Keratinocyte (primary cell): ENCODE measurements around the gene SP6. TPM values are rescaled to one million over a fixed set of nuclear protein-coding genes. Genes with fewer than 3 reads are reported as not detected.

Source experiments
- DNase-seq: peaks from one replicate; pipeline ENCODE4 v3.0.0-alpha.2; 2011; ENCODE audit warnings: low read depth, missing footprints, low spot score
- FAIRE-seq: peaks from 2 replicates; lab custom pipeline; 2011; peaks lifted over from hg19 to GRCh38; lab: Jason Lieb, UNC
- H2AFZ ChIP-seq: 2 replicates; pipeline ENCODE4 v1.6.0; 2012; ENCODE audit warnings: low read length, control low read depth, inconsistent platforms; ENCODE audit not compliant: control insufficient read depth
- H3K27ac ChIP-seq: 2 replicates; pipeline ENCODE4 v1.5.1; 2011; ENCODE audit warnings: low read length; ENCODE audit not compliant: control insufficient read depth, insufficient read depth
- H3K27me3 ChIP-seq: 3 replicates; pipeline ENCODE4 v1.6.0; 2011; ENCODE audit warnings: low read length; ENCODE audit not compliant: control insufficient read depth, insufficient read depth; ENCODE audit errors: extremely low read depth
- H3K36me3 ChIP-seq, 2 experiments: 2 replicates in 1 of 2; 3 replicates in 1 of 2; pipeline ENCODE4 v1.5.1; 2011; ENCODE audit warnings: low read length in 2 of 2, mild to moderate bottlenecking in 1 of 2; ENCODE audit not compliant: control insufficient read depth in 2 of 2, insufficient read depth in 2 of 2; ENCODE audit errors: extremely low read depth in 1 of 2
- H3K4me1 ChIP-seq: 3 replicates; pipeline ENCODE4 v1.5.1; 2011; ENCODE audit warnings: low read length; ENCODE audit not compliant: control insufficient read depth, insufficient read depth; ENCODE audit errors: extremely low read depth
- H3K4me2 ChIP-seq: 3 replicates; pipeline ENCODE4 v1.6.0; 2011; ENCODE audit warnings: low read depth, low read length; ENCODE audit not compliant: control insufficient read depth, insufficient read depth; ENCODE audit errors: extremely low read depth
- H3K4me3 ChIP-seq, 3 experiments: fragments of 200-600 bp in 1 of 3; sonication (generic) in 1 of 3; 2 replicates in 2 of 3; 3 replicates in 1 of 3; pipeline ENCODE4 v1.5.1; 2011 to 2016; ENCODE audit warnings: low read length in 3 of 3, mild to moderate bottlenecking in 3 of 3, control low read depth in 2 of 3, inconsistent platforms in 1 of 3, low read depth in 1 of 3, mixed read lengths in 1 of 3, mixed run types in 1 of 3, moderate library complexity in 1 of 3; ENCODE audit not compliant: control insufficient read depth in 2 of 3, insufficient read depth in 2 of 3; ENCODE audit errors: extremely low read depth in 1 of 3
- H3K79me2 ChIP-seq: 2 replicates; pipeline ENCODE4 v1.6.0; 2012; ENCODE audit warnings: low read length; ENCODE audit not compliant: control insufficient read depth, insufficient read depth
- H3K9ac ChIP-seq: 3 replicates; pipeline ENCODE4 v1.6.0; 2011; ENCODE audit warnings: low read length; ENCODE audit not compliant: control insufficient read depth, insufficient read depth; ENCODE audit errors: extremely low read depth
- H3K9me1 ChIP-seq: 3 replicates; pipeline ENCODE4 v1.6.0; 2011; ENCODE audit warnings: low read length; ENCODE audit not compliant: control insufficient read depth, insufficient read depth; ENCODE audit errors: extremely low read depth
- H3K9me3 ChIP-seq: 2 replicates; pipeline ENCODE4 v1.5.1; 2012; ENCODE audit warnings: low read depth, low read length; ENCODE audit not compliant: control insufficient read depth
- H4K20me1 ChIP-seq: 3 replicates; pipeline ENCODE4 v1.6.0; 2011; ENCODE audit warnings: low read length; ENCODE audit not compliant: control insufficient read depth, insufficient read depth; ENCODE audit errors: extremely low read depth
- CTCF ChIP-seq, 3 experiments: IDR thresholded peaks in 1 of 3; conservative IDR thresholded peaks in 1 of 3; optimal IDR thresholded peaks in 1 of 3; 2 replicates in 2 of 3; 3 replicates in 1 of 3; pipeline versions ENCODE3 to v1.5.1; 2011; ENCODE audit warnings: low read length in 3 of 3, mild to moderate bottlenecking in 3 of 3, moderate library complexity in 2 of 3, control low read depth in 1 of 3, inconsistent platforms in 1 of 3; ENCODE audit not compliant: insufficient read depth in 2 of 3; ENCODE audit errors: extremely low read depth in 1 of 3
- EZH2 ChIP-seq: IDR thresholded peaks from one replicate; pipeline ENCODE4 v1.6.1; 2012; ENCODE audit warnings: inconsistent platforms, mild to moderate bottlenecking, low read length, moderate library complexity
- dilution Hi-C: fragments of 300-500 bp; cut with MboI; formaldehyde crosslinking; loops from one replicate; pipeline ENCODE4 v1.7.0; 2020; ENCODE audit warnings: low sequenced_read_pairs; ENCODE audit not compliant: extremely low pct_ligation_motif_present
- polyA plus RNA-seq, 5 experiments: library from polyadenylated mRNA; depleted of rRNA in 3 of 5; stranded (reverse) in 3 of 5; stranded (forward) in 1 of 5; unstranded in 1 of 5; fragments of >200 nt; gene quantifications; 1 replicate in 1 of 5; 2 replicates in 3 of 5; 3 replicates in 1 of 5; pipeline versions ENCODE4 v1.2.1 to v1.2.3, GENCODE V29; 2011 to 2012; ENCODE audit warnings: missing spikeins in 2 of 5, low read depth in 1 of 5, low replicate concordance in 1 of 5

The SP6 gene
- polyA plus RNA-seq, 1 donor (not counting 4 experiments of a cell fraction or from before 2014, with no cell fraction given), result 2.0 TPM

- Histone ChIP-seq H4K20me1 (no peaks in the 10 kb centered on the region), H3K9me1 (no peaks in the 10 kb centered on the region), H3K36me3 (no peaks in the 10 kb centered on the region), H3K27ac (no peak overlapping the region), H3K4me3 (no peak overlapping the region), H3K27me3 (no peaks in the 10 kb centered on the region), H3K9me3 (no peaks in the 10 kb centered on the region), H3K4me1 (peaks cover 9% of the 10 kb centered on the region), H3K79me2 (no peaks in the 10 kb centered on the region), H3K4me2 (no peak overlapping the region), H2AFZ (no peak overlapping the region), H3K9ac (no peak overlapping the region)
- FAIRE-seq, result no peak
- no peak for DNase-seq
- dilution Hi-C loops, result no loop called here
- no peak for TF ChIP-seq CTCF (optimal IDR thresholded peaks at IDR 0.05 in 1 of 3, IDR thresholded peaks at IDR 0.05 in 1 of 3, conservative IDR thresholded peaks at IDR 0.05 in 1 of 3; ENCODE audit: extremely low read depth in 1 of 3, insufficient read depth in 2 of 3, low read length in 3 of 3)
- no peak for TF ChIP-seq EZH2
These were observed 34.7 kb downstream of the SP6 start for GRCh38 chr17:47816111-47816735.

- DNase-seq (no peak), FAIRE-seq (no peak)
- Histone ChIP-seq H3K4me3 (no peak overlapping the region), H3K4me1 (peaks cover 10% of the 10 kb centered on the region), H3K36me3 (no peaks in the 10 kb centered on the region), H3K9me3 (no peaks in the 10 kb centered on the region), H3K27ac (no peak overlapping the region), H4K20me1 (no peaks in the 10 kb centered on the region), H3K9ac (no peak overlapping the region), H3K79me2 (no peaks in the 10 kb centered on the region), H2AFZ (no peak overlapping the region), H3K4me2 (no peak overlapping the region), H3K27me3 (no peaks in the 10 kb centered on the region), H3K9me1 (peaks cover 4% of the 10 kb centered on the region)
- TF ChIP-seq CTCF (optimal IDR thresholded peaks at IDR 0.05 in 1 of 3, IDR thresholded peaks at IDR 0.05 in 1 of 3, conservative IDR thresholded peaks at IDR 0.05 in 1 of 3; ENCODE audit: extremely low read depth in 1 of 3, insufficient read depth in 2 of 3, low read length in 3 of 3) (no peak), EZH2 (no peak)
- dilution Hi-C loops, result no loop called here
These were observed 35.7 kb downstream of the SP6 start for GRCh38 chr17:47815106-47815918.
